Measurements from ENCODE around the gene FMR1. TPM values are rescaled to one million over a fixed set of nuclear protein-coding genes. Genes with fewer than 3 reads are reported as not detected.

Gene FMR1
- total RNA-seq, 4 donors from 2014 or later: 26.9 to 86.8 (median 66.5) TPM

- H3K27ac ChIP-seq: no peak overlapping the region
- H3K4me1 ChIP-seq: no peaks in the 10 kb centered on the region
- no peaks in the 10 kb centered on the region for H3K27me3 ChIP-seq
- H3K36me3 ChIP-seq: no peaks in the 10 kb centered on the region
- DNase-seq: no peak
- H3K4me3 ChIP-seq: no peak overlapping the region
- TF ChIP-seq CTCF (IDR thresholded peaks at IDR 0.05) (no peak), POLR2A (IDR thresholded peaks at IDR 0.05) (no peak)
- no peaks in the 10 kb centered on the region for H3K9me3 ChIP-seq
- intact Hi-C loops (cut with DNase I; ENCODE audit: low total_unique reads): no loop called here
Measured at GRCh38 chrX:147897117-147897516, 14.6 kb upstream of the FMR1 start.

- DNase-seq: no peak
- TF ChIP-seq CTCF (IDR thresholded peaks at IDR 0.05) (no peak), POLR2A (IDR thresholded peaks at IDR 0.05) (no peak)
- H3K4me3 ChIP-seq: no peak overlapping the region
- intact Hi-C loops (cut with DNase I; ENCODE audit: low total_unique reads): no loop called here
- H3K36me3 ChIP-seq: no peaks in the 10 kb centered on the region
- H3K9me3 ChIP-seq: no peaks in the 10 kb centered on the region
- H3K27me3 ChIP-seq: no peaks in the 10 kb centered on the region
- H3K27ac ChIP-seq: no peak overlapping the region
- no peaks in the 10 kb centered on the region for H3K4me1 ChIP-seq
Measured at GRCh38 chrX:147898951-147899350, 12.8 kb upstream of the FMR1 start.

- TF ChIP-seq CTCF (IDR thresholded peaks at IDR 0.05) (no peak), POLR2A (IDR thresholded peaks at IDR 0.05) (no peak)
- no peak for DNase-seq
- no peaks in the 10 kb centered on the region for H3K9me3 ChIP-seq
- H3K27ac ChIP-seq: no peak overlapping the region
- no peaks in the 10 kb centered on the region for H3K27me3 ChIP-seq
- H3K4me1 ChIP-seq: no peaks in the 10 kb centered on the region
- H3K36me3 ChIP-seq: no peaks in the 10 kb centered on the region
- no peak overlapping the region for H3K4me3 ChIP-seq
- intact Hi-C loops (cut with DNase I; ENCODE audit: low total_unique reads): no loop called here
Measured at GRCh38 chrX:147899379-147900114, 12.2 kb upstream of the FMR1 start.

- H3K27me3 ChIP-seq: no peaks in the 10 kb centered on the region
- TF ChIP-seq CTCF (IDR thresholded peaks at IDR 0.05) (no peak), POLR2A (IDR thresholded peaks at IDR 0.05) (no peak)
- H3K4me3 ChIP-seq: no peak overlapping the region
- no peaks in the 10 kb centered on the region for H3K9me3 ChIP-seq
- intact Hi-C loops (cut with DNase I; ENCODE audit: low total_unique reads): no loop called here
- no peak for DNase-seq
- H3K36me3 ChIP-seq: no peaks in the 10 kb centered on the region
- no peaks in the 10 kb centered on the region for H3K4me1 ChIP-seq
- H3K27ac ChIP-seq: no peak overlapping the region
Measured at GRCh38 chrX:147900349-147900748, 11.4 kb upstream of the FMR1 start.

GRCh38 chrX:147901461-147902126 is 10.1 kb upstream of the FMR1 start:
- no peak overlapping the region for H3K4me3 ChIP-seq
- intact Hi-C loops (cut with DNase I; ENCODE audit: low total_unique reads): no loop called here
- H3K9me3 ChIP-seq: no peaks in the 10 kb centered on the region
- H3K4me1 ChIP-seq: no peaks in the 10 kb centered on the region
- H3K27me3 ChIP-seq: no peaks in the 10 kb centered on the region
- no peak for DNase-seq
- no peak for TF ChIP-seq CTCF (IDR thresholded peaks at IDR 0.05)
- no peaks in the 10 kb centered on the region for H3K36me3 ChIP-seq
- no peak overlapping the region for H3K27ac ChIP-seq
